Sigmoid colon (tissue), 4 donors: ENCODE data around the gene TIMELESS.

Experiments
- CTCF ChIP-seq, 4 experiments: fragments of 450-650 bp in 3 of 4; fragments of 200-600 bp in 1 of 4; IDR thresholded peaks; one replicate each; pipeline ENCODE4 v1.5.1; 2016 to 2019; ENCODE audit warnings: antibody characterized with exemption in 4 of 4, mild to moderate bottlenecking in 3 of 4, moderate library complexity in 2 of 4
- EP300 ChIP-seq, 4 donors: sonication (generic); formaldehyde crosslinking; IDR thresholded peaks; one replicate each; pipeline ENCODE4 v1.6.1; 2017; ENCODE audit warnings: antibody characterized with exemption in 4 of 4
- POLR2A ChIP-seq, 2 donors: fragments of 450-650 bp; IDR thresholded peaks; one replicate each; pipeline ENCODE4 v1.6.1; 2016; ENCODE audit warnings: antibody characterized with exemption in 2 of 2, mild to moderate bottlenecking in 2 of 2, moderate library complexity in 2 of 2
- POLR2AphosphoS5 ChIP-seq, 4 donors: sonication (generic); formaldehyde crosslinking; IDR thresholded peaks; one replicate each; pipeline ENCODE4 v1.6.1; 2017; ENCODE audit warnings: antibody characterized with exemption in 4 of 4

GRCh38 chr12:56449622-56449984 is 377 bp upstream of the TIMELESS start:
- no peak for TF ChIP-seq CTCF (IDR thresholded peaks at IDR 0.05)
- TF ChIP-seq POLR2A (IDR thresholded peaks at IDR 0.05) = no peak
- no peak for TF ChIP-seq POLR2AphosphoS5 (IDR thresholded peaks at IDR 0.05)
- TF ChIP-seq EP300 (IDR thresholded peaks at IDR 0.05) = no peak
